Liver (tissue), 9 donors: ENCODE data around the gene RCBTB1. TPM values are rescaled to one million over a fixed set of nuclear protein-coding genes. Genes with fewer than 3 reads are reported as not detected.

Experiments used
- DNase-seq: peaks from one replicate; pipeline ENCODE4 v3.0.0-alpha.2; 2017; ENCODE audit warnings: low spot score
- H3K27ac ChIP-seq, 2 donors: one replicate each; pipeline ENCODE4 v1.7.0; 2013; ENCODE audit warnings: inconsistent platforms in 2 of 2, low read length in 2 of 2, control low read depth in 1 of 2, low read depth in 1 of 2, mild to moderate bottlenecking in 1 of 2
- H3K27me3 ChIP-seq, 4 donors: one replicate each; pipeline versions ENCODE4 v1.6.1 to v1.7.0; 2013; ENCODE audit warnings: low read length in 3 of 4, inconsistent platforms in 1 of 4, mild to moderate bottlenecking in 1 of 4, moderate library complexity in 1 of 4; ENCODE audit not compliant: control insufficient read depth in 4 of 4, insufficient read depth in 4 of 4
- H3K36me3 ChIP-seq, 4 donors: one replicate each; pipeline versions ENCODE4 v1.6.1 to v1.7.0; 2013; ENCODE audit warnings: low read length in 3 of 4, mild to moderate bottlenecking in 3 of 4, low read depth in 1 of 4, moderate library complexity in 1 of 4; ENCODE audit not compliant: control insufficient read depth in 4 of 4, insufficient read depth in 3 of 4
- H3K4me1 ChIP-seq, 4 donors: one replicate each; pipeline versions ENCODE4 v1.6.1 to v1.7.0; 2013; ENCODE audit warnings: low read length in 3 of 4, mild to moderate bottlenecking in 3 of 4, moderate library complexity in 1 of 4; ENCODE audit not compliant: control insufficient read depth in 4 of 4, insufficient read depth in 4 of 4
- H3K4me3 ChIP-seq, 3 donors: one replicate each; pipeline versions ENCODE4 v1.6.1 to v1.7.0; 2013; ENCODE audit warnings: low read length in 3 of 3, control low read depth in 1 of 3, low read depth in 1 of 3, mild to moderate bottlenecking in 1 of 3
- H3K9ac ChIP-seq, 2 donors: one replicate each; pipeline ENCODE4 v1.7.0; 2013; ENCODE audit warnings: low read length in 2 of 2, mild to moderate bottlenecking in 2 of 2, moderate library complexity in 2 of 2, control low read depth in 1 of 2, low read depth in 1 of 2
- H3K9me3 ChIP-seq, 4 donors: one replicate each; pipeline versions ENCODE4 v1.6.1 to v1.7.0; 2013; ENCODE audit warnings: low read length in 3 of 4; ENCODE audit not compliant: control insufficient read depth in 4 of 4
- ATF3 ChIP-seq: IDR thresholded peaks from 2 replicates; pipeline ENCODE4 v1.6.1; 2016; ENCODE audit warnings: antibody characterized with exemption
- CTCF ChIP-seq: fragments of 150-350 bp; IDR thresholded peaks from 2 replicates; pipeline ENCODE4 v1.5.1; 2017; ENCODE audit warnings: improper control_type of control experiment, low read depth, low read length; ENCODE audit not compliant: missing input control
- EGR1 ChIP-seq, 2 donors: IDR thresholded peaks; 2 replicates each; pipeline ENCODE4 v1.6.1; 2016 to 2018; ENCODE audit warnings: antibody characterized with exemption in 2 of 2, low read depth in 2 of 2
- FOXA1 ChIP-seq: IDR thresholded peaks from 2 replicates; pipeline ENCODE4 v1.6.1; 2016; ENCODE audit warnings: antibody characterized with exemption
- FOXA2 ChIP-seq: IDR thresholded peaks from 2 replicates; pipeline ENCODE4 v1.6.1; 2016; ENCODE audit warnings: antibody characterized with exemption
- GABPA ChIP-seq, 2 donors: IDR thresholded peaks in 1 of 2; conservative IDR thresholded peaks in 1 of 2; 2 replicates each; pipeline ENCODE4 v1.6.1; 2016; ENCODE audit warnings: antibody characterized with exemption in 2 of 2, mild to moderate bottlenecking in 1 of 2, moderate library complexity in 1 of 2
- HNF4A ChIP-seq, 2 donors: conservative IDR thresholded peaks; 2 replicates each; pipeline ENCODE4 v1.6.1; 2016; ENCODE audit warnings: antibody characterized with exemption in 2 of 2, mild to moderate bottlenecking in 2 of 2
- HNF4G ChIP-seq: IDR thresholded peaks from 2 replicates; pipeline ENCODE4 v1.6.1; 2016; ENCODE audit warnings: antibody characterized with exemption
- JUND ChIP-seq, 2 donors: IDR thresholded peaks; 2 replicates each; pipeline ENCODE4 v1.6.1; 2016; ENCODE audit warnings: antibody characterized with exemption in 2 of 2
- MAX ChIP-seq: IDR thresholded peaks from 2 replicates; pipeline ENCODE4 v1.6.1; 2016; ENCODE audit warnings: antibody characterized with exemption
- NR2F2 ChIP-seq: IDR thresholded peaks from 2 replicates; pipeline ENCODE4 v1.6.1; 2016; ENCODE audit warnings: antibody characterized with exemption
- RAD21 ChIP-seq, 2 donors: IDR thresholded peaks; 2 replicates each; pipeline ENCODE4 v1.6.1; 2016; ENCODE audit warnings: antibody characterized with exemption in 2 of 2, mild to moderate bottlenecking in 2 of 2
- REST ChIP-seq: IDR thresholded peaks from 2 replicates; pipeline ENCODE4 v1.6.1; 2016; ENCODE audit warnings: antibody characterized with exemption, mild to moderate bottlenecking
- RXRA ChIP-seq, 2 donors: IDR thresholded peaks; 2 replicates each; pipeline ENCODE4 v1.6.1; 2017 to 2018; ENCODE audit warnings: antibody characterized with exemption in 2 of 2, mild to moderate bottlenecking in 1 of 2
- SP1 ChIP-seq: IDR thresholded peaks from 2 replicates; pipeline ENCODE4 v1.6.1; 2018; ENCODE audit warnings: antibody characterized with exemption, mild to moderate bottlenecking
- TAF1 ChIP-seq: conservative IDR thresholded peaks from 2 replicates; pipeline ENCODE4 v1.6.1; 2016; ENCODE audit warnings: antibody characterized with exemption, mild to moderate bottlenecking
- YY1 ChIP-seq: IDR thresholded peaks from 2 replicates; pipeline ENCODE4 v1.6.1; 2016; ENCODE audit warnings: antibody characterized with exemption, mild to moderate bottlenecking
- ZBTB33 ChIP-seq: IDR thresholded peaks from 2 replicates; pipeline ENCODE4 v1.6.1; 2016; ENCODE audit warnings: antibody characterized with exemption
- WGBS: extraction: QIAGEN DNeasy Blood & Tissue Kit; methylation state at CpG from one replicate; pipeline ENCODE4 v1.1.7; 2013; 5-methylcytosine and 5-hydroxymethylcytosine counted together
- polyA plus RNA-seq, 2 donors: library from polyadenylated mRNA; stranded (reverse) in 1 of 2; unstranded in 1 of 2; fragments of 200-250 nt in 1 of 2; fragments of >200 nt in 1 of 2; fragmentation: Nextera tagmentation in 1 of 2; extraction: Ambion mirVana in 1 of 2; gene quantifications; one replicate each; pipeline versions ENCODE4 v1.2.1 to v1.2.3, GENCODE V29; 2013 to 2015
- total RNA-seq, 2 donors: library from RNA; depleted of rRNA; stranded (reverse); fragments of >200 nt; gene quantifications; one replicate each; pipeline ENCODE4 v1.2.3, GENCODE V29; 2014
- donor health status: healthy.
- donor health status: healthy.
- donor health status: healthy.
- donor health status: healthy.
- donor health status: healthy.

RCBTB1 gene
- total and polyA plus RNA-seq, 4 donors: 3.9 to 9.0 (median 6.5) TPM

- Histone ChIP-seq H3K27ac (no peak overlapping the region), H3K9me3 (no peaks in the 10 kb centered on the region), H3K4me3 (no peak overlapping the region), H3K27me3 (no peaks in the 10 kb centered on the region), H3K36me3 (no peaks in the 10 kb centered on the region), H3K4me1 (peaks cover 5 to 16% (median 12%) of the 10 kb centered on the region in 4 donors), H3K9ac (no peak overlapping the region)
- no peak for DNase-seq
- WGBS: 94% methylated on average over 6 of the region's 6 CpGs
- TF ChIP-seq HNF4G (no peak), RXRA (IDR thresholded peaks at IDR 0.05) (no peak), FOXA2 (no peak), GABPA (IDR thresholded peaks at IDR 0.05 in 1 of 2, conservative IDR thresholded peaks at IDR 0.05 in 1 of 2) (no peak), FOXA1 (no peak), CTCF (no peak), HNF4A (conservative IDR thresholded peaks at IDR 0.05) (no peak), ZBTB33 (no peak), JUND (IDR thresholded peaks at IDR 0.05) (no peak), ATF3 (no peak), MAX (no peak), EGR1 (IDR thresholded peaks at IDR 0.05; ENCODE audit: low read depth in 2 of 2) (no peak), TAF1 (no peak), RAD21 (IDR thresholded peaks at IDR 0.05) (no peak), SP1 (no peak), NR2F2 (no peak), YY1 (no peak), REST (no peak)
Observed at GRCh38 chr13:49624229-49624628, 38.9 kb upstream of the RCBTB1 start.
